Measurements from ENCODE around the gene DERL3. TPM values are rescaled to one million over a fixed set of nuclear protein-coding genes. Genes with fewer than 3 reads are reported as not detected.
A peak's percentile ranks its signal among the peaks of the same experiment; 100 is the strongest.
"Not testable (repeated sequence)": the region's sequence is repeated elsewhere in the genome, so short reads cannot be mapped to it uniquely, and the experiment has no call there.

DERL3 gene
- 6.7 TPM for total RNA-seq

DNA sequence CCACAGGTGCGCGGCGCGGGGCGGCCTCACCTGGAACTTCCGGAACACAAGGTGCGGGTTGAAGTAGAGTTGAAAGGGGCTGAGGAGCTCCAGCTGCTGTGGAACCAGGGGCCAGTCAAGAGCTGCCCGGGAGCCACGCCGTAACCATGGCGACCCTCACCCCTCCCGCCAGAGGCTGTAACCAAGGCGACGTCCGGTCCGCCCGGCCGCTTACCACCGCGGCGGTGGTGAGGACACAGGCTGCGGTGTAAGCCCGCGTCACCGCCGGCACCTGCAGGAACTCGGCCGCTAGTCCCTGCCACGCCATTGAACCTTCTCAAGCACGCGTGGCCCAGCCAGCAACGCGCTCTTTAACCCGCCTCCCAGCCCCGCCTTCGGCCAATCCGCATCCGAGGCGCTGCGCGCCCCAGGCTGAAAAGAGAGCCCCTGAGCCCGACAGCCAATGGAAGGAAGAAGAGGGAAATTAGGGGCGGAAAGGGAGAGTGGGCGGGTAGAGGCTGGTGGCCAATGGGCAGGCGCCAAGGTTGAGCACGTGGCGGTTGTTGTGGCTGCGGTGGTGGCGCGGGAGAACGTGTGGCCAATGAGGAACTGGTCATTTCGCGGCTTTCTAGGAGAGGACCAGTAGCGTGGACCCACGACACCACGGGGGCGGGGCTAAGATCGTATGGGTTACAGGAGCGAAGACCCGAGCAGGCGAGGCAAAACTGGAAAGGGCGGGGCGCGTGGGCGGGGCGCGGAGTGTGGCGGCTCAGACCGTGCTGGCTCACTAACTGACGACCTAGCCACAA lies at the start of gene DERL3:
Gene DERL3, minus strand, starts transcription at position 326 of the 788 bp plus-strand sequence. Its CDS starts 19 bp downstream, at position 307.
- DNase-seq (ENCODE audit: low read depth in 2 of 3, low spot score in 2 of 3) = peak; percentile 81 to 100 (median 99)

DNA sequence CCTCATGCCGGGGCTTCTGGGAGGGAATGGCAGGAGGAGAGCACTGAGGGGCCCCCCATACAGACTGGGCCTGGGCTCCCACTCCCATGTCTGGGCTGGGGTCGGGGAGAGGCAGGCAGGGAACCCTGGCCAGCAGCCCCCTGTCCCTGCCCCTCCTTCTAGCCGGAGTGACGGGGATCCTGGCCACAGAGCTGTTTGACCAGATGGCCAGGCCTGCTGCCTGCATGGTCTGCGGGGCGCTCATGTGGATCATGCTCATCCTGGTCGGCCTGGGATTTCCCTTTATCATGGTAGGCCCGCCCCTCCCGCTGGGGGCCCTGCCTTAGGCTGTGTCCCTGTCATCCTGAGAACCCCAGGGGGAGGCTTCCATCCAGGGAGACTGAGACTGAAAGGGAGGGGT lies 45.3 kb upstream of the DERL3 start:
- no peak for DNase-seq (ENCODE audit: low read depth in 2 of 3, low spot score in 2 of 3)

DNA sequence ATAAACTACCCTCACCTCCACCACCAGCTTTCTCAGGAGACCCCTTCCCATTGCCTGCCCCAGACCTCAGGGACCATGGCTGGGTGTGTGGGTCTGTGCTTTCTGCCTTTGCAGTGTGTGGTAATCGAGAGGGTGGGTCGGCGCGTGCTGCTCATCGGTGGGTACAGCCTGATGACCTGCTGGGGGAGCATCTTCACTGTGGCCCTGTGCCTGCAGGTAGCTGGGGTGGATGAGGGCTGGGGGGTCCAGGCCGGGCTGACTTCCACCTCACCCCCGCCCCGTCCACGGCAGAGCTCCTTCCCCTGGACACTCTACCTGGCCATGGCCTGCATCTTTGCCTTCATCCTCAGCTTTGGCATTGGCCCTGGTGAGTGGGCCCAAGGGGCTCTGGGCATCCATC lies 44.9 kb upstream of the DERL3 start:
- DNase-seq (ENCODE audit: low read depth in 2 of 3, low spot score in 2 of 3) = no peak

DNA sequence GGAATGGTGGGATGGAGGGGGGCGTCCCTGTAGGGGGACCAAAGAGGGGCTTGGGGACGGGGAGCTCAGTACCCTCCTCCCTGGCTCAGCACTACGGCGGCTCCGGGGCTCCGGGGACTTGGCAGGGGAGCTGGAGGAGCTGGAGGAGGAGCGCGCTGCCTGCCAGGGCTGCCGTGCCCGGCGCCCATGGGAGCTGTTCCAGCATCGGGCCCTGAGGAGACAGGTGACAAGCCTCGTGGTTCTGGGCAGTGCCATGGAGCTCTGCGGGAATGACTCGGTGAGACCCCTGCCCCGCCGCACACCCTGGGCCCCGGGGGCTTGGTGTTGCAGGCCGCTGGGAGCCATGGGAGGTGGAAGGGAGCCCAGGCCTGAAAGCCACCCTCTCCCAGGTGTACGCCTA lies 43.6 kb upstream of the DERL3 start:
- no peak for DNase-seq (ENCODE audit: low read depth in 2 of 3, low spot score in 2 of 3)

DNA sequence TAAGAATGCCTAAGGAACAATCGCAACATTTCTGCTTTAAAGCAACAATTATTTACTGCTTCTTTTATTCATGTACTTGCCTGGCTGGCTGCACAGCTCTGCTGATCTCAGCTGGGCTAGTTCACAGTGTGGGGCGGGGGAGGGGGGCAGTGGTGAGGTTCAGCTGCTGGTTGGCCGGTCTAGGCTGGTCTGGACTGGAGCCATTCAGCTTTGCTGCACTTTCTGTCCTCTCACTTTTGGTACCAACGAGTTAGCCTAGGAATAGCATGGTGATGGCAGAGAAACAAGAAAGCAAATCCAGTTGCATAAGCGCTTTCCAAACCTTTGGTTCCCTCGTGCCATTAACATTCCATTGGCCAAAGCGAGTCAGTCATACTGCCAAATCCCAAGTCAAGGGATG lies 39.4 kb upstream of the DERL3 start:
- DNase-seq (ENCODE audit: low read depth in 2 of 3, low spot score in 2 of 3) = no peak

DNA sequence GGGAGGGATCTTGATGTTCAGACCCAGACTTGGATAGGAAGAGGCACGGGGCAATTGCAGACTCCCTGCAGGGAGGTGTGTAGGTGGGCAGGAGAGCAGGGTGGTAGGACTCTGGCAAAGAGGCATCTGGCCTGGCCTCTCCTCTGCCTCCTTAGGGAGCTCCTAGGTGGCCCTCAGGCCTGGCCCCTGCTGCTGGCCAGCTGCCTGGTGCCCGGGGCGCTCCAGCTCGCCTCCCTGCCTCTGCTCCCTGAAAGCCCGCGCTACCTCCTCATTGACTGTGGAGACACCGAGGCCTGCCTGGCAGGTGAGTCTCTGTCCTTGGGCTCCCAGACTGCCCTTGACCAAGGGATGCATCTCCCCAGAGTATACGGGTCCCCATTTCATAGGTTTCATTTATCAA lies 38.8 kb upstream of the DERL3 start:
- DNase-seq (ENCODE audit: low read depth in 2 of 3, low spot score in 2 of 3) = no peak

DNA sequence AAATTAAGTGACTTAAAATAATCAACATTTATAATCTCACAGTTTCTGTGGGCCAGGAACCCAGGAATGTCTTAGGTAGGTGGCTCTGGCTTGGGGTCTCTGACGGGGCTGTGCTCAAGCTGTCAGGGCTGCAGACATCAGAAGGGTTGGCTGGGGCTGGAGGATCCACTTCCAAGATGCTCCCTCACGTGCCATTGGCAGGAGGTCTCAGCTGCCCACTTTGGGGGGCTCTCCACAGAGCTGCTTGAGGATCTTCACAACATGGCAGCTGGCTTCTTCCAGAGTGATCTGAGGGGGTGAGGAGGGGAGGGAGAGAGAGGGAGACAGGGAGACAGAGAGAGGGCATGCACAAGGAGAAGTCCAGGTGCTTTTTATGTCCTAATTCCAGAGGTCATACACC lies 37.0 kb upstream of the DERL3 start:
- no peak for DNase-seq (ENCODE audit: low read depth in 2 of 3, low spot score in 2 of 3)

DNA sequence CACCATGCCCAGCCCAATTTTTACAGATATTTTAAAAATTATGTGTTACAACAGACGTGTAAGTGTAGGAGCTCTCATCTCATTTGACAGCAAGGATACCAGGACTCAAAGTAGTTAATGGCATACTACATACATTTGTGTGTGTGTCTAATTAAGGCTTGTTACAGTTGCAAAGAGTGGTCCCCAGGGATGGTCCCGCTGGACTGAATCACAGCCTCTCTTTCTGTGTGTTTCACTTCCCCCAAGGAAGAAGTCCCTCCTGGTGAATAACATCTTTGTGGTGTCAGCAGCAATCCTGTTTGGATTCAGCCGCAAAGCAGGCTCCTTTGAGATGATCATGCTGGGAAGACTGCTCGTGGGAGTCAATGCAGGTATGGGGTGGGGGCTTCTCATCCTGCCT lies 36.1 kb upstream of the DERL3 start:
- DNase-seq (ENCODE audit: low read depth in 2 of 3, low spot score in 2 of 3) = no peak

DNA sequence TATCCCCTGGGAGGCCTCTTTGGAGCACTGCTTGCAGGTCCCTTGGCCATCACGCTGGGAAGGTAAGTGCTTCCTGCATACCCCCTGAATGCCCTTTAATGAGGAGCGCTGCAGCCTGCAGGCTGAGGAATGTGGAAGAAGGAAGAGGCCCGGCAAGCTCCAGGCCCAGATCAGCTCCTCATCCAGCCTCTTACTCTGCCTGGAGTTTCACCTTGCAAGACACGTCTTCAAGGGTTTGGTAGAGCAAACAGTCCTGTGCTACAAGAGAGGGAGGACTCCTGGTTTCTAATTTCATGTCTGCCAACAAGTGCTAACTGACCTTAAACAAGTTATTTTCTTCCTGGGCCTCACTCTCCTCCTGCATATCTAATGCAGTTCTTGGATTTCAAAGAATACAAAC lies 29.8 kb upstream of the DERL3 start:
- no peak for DNase-seq (ENCODE audit: low read depth in 2 of 3, low spot score in 2 of 3)

DNA sequence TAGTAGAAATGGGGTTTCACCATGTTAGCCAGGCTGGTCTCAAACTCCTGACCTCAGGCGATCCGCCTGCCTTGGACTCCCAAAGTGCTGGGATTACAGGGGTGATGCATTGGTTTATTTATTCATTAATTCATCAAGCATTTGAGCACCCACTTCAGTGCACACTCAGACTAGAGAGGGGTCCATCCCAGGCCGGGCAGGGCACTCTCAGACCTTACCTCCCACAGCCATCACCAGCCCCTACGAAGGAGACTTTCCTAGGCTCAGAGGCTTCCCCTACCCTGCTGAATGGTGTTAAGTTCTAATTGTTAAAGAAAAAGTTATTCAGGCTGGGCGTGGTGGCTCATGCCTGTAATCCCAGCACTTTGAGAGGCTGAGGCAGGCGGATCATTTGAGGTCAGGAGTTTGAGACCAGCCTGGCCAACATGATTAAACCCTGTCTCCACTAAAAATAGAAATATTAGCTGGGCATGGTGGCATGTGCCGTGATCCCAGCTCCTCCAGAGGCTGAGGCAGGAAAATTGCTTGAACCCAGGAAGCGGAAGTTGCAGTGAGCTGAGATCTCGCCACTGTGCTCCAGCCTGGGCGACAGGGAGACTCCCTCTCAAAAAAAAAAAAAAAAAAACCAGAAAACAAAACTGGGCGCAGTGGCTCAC lies 25.8 kb upstream of the DERL3 start:
- DNase-seq (ENCODE audit: low read depth in 2 of 3, low spot score in 2 of 3) = not testable (repeated sequence)

DNA sequence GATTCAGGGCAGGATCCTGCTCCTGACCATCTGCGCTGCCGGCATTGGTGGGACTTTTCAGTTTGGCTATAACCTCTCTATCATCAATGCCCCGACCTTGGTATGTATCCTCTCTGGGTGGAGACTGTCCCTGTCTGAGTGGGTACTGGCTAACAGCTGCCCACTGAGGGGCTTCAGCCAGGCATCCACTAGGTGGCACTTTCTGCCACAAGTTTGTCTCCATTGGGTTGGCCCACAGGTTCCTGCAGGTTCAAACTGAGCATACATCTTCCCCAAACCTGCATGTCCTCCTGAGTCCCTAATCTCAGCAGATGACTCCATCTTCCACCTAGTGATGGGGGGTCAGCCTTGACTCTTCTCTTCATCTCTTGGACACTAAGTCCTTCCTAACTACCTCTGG lies 23.3 kb upstream of the DERL3 start:
- DNase-seq (ENCODE audit: low read depth in 2 of 3, low spot score in 2 of 3) = peak in 2 of 3 donors; percentile 51 to 76

DNA sequence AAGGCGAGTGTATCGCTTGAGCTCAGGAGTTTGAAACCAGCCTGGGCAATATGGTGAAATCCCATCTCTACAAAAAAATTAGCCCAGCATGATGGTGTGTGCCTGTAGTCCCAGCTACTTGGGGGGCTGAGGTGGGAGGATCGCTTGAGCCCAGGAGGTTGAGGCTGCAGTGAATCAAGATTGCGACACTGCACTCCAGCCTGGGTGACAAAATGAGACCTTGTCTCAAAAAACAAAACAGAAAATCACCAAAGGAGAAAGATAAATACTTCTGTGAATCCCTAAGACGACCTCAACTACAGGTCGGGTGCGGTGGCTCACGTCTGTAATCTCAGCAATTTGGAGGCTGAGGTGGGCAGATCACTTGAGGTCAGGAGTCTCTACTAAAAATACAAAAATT lies 21.4 kb upstream of the DERL3 start:
- DNase-seq (ENCODE audit: low read depth in 2 of 3, low spot score in 2 of 3) = not testable (repeated sequence)

DNA sequence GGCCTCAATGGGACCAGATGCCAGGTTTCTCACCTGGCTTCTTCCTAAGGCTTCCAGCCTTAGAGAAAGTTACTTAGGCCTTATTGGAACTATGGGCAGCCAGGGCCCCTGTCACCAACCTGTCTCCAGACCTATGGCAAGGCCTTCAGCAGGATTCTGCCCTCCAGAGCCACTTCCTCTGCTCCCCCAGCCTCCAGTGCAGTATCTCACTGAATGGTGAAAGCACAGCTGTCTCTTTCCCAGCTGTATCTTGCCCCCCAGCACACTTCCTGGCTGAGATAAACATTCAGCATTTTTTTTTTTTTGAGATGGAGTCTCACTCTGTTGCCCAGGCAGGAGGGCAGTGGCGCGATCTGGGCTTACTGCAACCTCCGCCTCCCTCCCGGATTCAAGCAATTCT lies 20.4 kb upstream of the DERL3 start:
- peak in 1 of 3 donors; percentile 26 for DNase-seq (ENCODE audit: low read depth in 2 of 3, low spot score in 2 of 3)

DNA sequence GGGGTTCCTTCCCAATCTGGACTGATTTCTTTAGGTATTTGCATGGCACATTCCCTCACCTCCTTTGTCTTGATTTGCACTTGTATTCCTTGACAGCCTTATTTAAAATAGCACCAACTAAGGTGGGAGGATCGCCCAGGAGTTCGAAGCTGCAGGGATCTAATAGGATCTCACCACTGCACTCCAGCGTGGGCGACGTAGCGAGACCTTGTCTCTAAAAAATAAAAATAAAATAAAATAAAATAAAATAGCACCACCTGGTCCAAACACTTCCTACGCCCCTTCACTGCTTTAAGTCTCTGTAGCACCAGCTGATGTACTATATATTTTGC lies 19.6 kb upstream of the DERL3 start:
- DNase-seq (ENCODE audit: low read depth in 2 of 3, low spot score in 2 of 3) = no peak

DNA sequence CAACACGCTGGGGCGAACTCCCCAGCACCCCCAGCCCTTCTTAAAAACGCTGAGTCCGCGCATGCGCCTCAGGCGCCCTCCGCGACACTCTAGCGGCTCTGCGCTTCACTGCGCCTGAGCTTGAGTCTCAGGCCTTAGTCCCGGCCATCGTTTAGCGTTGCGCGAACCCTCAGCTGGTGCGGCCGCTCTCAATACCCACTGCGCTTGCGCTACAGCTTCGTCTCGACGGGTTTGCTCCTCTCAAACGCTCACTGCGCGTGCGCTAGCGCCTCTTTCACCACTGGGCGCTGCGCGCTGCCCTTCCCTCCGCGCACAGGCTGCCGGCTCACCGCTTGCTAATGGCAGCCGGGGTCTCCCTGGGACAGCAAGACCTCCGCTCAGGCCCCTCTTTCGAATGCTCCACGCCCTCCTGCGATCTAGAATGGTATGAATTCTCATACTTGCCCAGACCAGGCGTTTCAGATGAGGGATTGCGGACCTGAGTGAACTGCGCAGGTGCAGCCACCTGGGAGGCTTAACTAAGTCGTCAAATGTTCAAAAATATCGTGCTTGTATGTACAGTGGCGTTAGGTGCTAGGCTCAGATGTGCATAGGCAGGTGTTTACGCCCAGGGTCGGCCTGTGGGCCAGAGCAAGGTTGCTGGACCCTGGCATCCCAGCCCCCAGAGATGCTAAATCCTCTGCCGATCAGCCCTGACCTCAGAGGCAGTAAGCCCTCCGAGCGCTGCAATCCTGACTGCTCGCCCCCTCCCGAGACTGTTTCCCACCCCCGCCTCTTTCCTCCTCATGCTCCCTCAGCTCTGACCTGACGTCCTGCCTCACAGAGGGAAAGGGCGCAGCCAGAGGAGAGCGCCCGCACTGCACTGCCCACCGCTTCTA lies 19.0 kb upstream of the DERL3 start, which contains the start of gene SLC2A11:
Gene SLC2A11, plus strand, starts transcription at position 270 of the 878 bp plus-strand sequence. Its CDS starts 125 bp downstream, at position 395.
- peak; percentile 87 to 99 (median 98) for DNase-seq (ENCODE audit: low read depth in 2 of 3, low spot score in 2 of 3)

DNA sequence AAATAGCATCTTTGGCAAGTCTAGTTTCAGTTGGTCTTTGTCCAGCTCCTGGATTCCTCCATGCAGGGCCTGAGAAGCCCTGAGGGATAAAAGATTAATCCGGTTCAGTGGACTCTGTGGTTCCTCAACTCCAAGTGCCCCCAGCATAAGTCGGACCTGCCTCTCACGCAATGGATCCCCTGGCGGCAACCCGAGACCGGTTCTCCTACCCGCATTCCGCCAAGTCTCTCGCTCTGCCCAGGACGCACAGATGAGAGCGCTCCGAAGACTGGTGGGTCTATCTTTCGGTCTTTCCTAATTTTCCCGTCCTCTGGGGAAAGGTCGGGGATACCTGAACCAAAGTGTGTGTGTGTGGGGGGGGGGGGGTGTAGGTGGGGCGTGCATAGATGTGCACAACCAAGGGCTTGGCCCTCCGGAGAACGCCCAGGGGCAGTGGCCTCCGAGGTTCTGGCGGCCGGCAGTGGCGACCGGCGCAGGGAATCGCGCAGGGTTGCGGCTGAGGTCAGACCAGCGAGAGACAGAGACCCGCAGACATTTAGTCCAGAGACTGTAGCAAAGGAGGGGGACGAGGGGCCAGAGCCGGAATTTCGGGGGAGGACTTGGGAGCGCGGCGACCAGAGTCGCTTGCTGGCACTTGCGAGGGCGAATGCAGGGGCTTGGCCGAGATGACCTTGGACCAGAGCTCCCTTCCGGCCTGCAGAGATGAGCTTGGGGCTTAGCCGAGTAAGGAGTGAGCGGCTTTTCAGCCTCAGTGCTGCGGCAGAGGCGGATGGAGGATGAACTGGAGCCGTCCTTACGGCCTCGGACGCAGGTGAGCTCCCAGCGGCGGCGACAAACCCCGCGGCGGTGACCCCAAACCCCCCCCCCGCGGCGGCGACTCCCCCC lies 18.2 kb upstream of the DERL3 start:
- DNase-seq (ENCODE audit: low read depth in 2 of 3, low spot score in 2 of 3) = peak in 2 of 3 donors; percentile 62 to 63

DNA sequence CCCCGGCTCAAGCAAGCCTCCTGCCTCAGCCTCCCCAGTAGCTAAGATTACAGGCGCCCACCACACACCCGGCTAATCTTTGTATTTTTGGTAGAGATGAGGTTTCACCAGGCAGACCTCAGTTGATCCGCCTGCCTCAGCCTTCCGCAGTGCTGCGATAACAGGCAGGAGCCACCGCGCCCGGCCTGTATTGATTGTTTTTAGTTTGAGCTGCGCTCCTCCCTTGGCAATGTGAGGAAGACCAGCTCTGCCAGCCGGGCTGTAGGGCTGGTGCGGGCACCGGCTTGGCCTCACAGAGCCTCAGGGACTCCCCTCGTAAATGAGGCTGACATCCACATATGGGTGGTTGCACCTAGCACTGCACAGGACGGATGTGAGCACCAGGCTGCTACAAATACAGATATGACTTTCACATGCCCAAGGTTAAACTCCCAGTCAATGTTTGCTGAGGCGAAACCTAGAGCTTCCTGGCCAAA lies 11.4 kb upstream of the DERL3 start:
- DNase-seq (ENCODE audit: low read depth in 2 of 3, low spot score in 2 of 3) = no peak

DNA sequence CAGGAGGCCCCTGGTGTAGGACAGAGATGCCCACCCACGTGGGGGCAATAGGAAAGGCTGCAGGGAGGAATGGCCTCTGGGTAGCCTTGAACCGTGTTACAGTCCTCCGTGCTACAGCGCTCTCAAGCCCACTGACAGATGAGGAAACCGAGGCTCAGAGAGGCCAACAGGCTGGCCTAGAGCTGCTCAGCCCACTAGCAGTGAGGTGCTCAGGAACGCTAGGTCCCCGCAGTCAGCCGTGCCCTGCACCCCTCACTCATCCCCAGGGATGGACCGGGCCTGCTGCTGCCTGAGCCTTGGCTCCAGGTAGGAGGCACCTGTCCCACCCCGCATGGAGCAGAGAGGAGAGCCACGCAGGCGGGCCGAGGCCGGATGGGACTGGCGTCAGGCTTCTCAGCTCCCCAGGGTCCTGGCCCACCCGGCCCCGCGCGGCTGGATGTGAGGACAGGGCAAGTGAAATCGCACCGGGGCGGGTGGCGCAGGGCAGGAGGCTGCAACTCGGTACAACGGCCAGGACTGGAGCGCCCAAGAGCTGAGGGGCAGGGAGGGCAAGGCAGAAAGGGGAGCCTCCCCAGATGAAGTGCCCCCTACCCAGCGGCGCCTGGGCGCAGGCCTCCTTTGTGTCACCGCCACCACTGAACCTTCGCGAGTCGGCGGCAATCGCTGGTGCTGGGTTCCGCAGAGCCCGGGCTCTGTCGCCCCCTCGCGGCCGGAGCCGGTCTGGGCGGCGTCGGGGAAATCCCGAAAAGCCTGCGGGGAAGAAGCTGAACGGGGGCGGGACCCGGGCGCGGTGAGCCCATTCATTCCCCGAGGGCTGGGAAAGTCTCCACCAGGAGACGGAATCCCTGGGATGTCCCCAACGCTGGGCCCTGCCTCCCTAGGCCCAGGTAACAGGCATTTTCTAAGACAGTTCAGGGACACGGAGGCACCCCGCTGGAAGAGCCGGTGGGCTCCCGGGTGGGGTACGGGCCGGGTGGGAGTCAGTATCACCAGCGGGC lies 10.5 kb upstream of the DERL3 start:
- DNase-seq (ENCODE audit: low read depth in 2 of 3, low spot score in 2 of 3) = peak; percentile 69 to 79 (median 75)

Data from hematopoietic multipotent progenitor cell (in vitro differentiated cells).